HG02981 (cell line): ENCODE data around the gene LDHD.
"Not testable (repeated sequence)": the region's sequence is repeated elsewhere in the genome, so short reads cannot be mapped to it uniquely, and the experiment has no call there.

Source experiments
- ATAC-seq: cut with Tn5 transposase; IDR thresholded peaks from one replicate; pipeline ENCODE4 v1.9.1; 2021; ENCODE audit warnings: mild to moderate bottlenecking, moderate library complexity; ENCODE audit not compliant: unreplicated experiment

The LDHD gene

DNA sequence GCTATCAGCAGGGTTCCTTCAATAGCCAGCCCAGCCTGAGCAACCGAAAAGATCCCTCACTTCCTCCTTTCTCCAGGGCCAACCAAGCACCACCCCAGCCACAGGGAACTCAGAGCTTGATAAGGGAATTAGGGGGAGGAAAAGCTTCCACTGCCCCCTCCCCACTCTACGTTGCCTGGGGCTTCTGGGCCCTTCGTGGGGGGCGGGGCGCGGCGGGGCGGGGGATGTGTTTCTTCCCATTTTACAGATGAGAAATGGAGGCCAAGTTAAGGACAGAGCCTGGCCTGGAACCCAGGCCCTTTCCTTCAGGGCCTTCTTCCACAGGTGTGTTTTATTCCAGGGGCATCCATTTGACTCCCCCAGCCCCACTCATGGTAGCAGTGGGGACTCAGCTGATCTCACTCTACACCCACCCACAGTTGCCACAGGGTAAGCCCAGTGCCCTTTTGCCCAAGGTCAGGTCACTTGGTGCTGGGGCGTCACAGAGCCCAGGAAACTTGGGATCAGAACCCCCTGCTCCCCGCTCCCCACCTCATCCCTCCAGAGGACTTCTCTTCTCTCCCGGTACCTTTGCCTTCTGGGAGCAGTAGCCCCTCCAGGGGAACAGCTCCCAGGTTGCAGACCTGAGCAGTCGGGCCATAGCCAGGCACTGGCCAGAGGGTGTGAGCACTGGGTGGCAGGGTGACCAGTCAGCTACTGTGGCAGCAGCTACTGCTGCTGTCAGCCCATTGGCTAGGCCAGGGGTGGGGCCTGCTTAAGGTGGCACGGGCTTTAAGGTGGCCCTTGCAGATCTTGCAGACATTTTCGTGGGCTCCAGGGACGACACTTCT, at the start of gene LDHD:
Gene LDHD (minus strand): TSS at position 700 of the 830 bp plus-strand sequence. CDS start 60 bp downstream, at position 640.
- peak; percentile 60 for ATAC-seq

- ATAC-seq, result no peak
Observed at GRCh38 chr16:75160386-75160785, 43.8 kb upstream of the LDHD start.

- no peak for ATAC-seq
Observed at GRCh38 chr16:75152635-75153034, 36.1 kb upstream of the LDHD start.

- no peak for ATAC-seq
Observed at GRCh38 chr16:75151798-75152197, 35.2 kb upstream of the LDHD start.

DNA sequence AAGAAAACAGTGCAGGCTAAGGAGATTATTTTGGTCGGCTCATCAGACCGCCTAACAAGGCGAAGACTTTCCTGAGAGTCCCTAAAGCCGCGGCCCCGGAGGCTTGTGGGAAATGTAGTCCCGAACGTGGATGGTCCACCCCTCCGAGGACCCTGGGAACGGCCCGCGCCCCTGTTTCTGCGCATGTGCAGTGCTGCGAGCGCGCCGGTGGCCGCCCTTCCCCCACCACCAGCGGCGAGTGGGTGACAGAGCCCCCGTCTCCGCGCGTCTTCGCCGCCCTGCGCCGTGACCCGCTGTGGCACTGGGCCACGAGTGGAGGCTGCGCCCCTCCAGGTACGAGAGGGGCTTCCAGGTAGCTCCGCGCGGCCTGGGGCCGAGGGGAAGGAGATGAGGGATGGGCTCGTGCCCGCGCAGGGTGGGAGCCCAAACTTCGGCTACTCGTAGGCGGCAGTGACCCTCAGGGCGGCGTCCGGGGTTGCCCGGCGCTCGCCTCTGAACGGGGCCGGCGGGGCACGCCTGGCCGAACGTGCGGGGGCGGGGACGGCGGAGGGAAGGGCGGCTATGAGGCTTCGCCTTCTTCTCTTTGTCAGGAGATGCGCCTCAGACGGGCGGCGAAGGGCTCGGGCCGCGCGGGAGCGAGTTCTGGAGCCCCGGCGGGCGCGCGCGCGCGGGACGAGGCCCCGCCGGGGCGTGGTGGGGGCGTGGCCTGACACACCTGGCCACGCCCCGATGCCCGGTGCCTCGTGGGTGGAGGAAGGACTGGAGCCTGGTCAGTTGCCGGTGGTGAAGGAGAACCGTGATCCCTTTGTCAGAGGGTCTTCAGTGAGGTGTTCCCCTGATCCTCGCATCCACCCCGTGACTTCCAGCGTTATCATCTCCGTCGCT, 32.0 kb upstream of the LDHD start, which contains the start of gene ZFP1:
Gene ZFP1 (plus strand): TSS at position 214 of the 885 bp plus-strand sequence. CDS start 4,428 bp downstream, outside the sequence.
- peak; percentile 85 for ATAC-seq

GRCh38 chr16:75147968-75148310, 31.4 kb upstream of the LDHD start:
- ATAC-seq, result no peak

DNA sequence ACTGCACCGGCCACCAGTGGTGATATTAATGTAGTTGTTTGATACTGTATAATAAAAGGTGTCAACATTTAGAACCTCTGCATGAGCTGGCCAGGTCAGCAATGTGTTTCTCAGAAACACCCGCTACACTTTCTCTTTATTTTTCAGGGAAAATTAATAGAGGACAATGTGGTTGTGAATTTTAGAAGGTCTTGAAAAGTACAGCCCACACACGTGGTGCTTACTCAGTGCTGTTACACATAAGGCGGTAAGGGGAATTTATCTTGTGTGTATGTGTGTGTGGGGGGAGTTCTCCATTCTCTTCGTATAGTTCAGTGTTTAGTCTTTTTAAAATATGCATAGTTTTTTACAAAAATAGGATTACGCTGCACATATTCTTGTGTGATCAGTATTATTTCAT, 27.4 kb upstream of the LDHD start:
- no peak for ATAC-seq

DNA sequence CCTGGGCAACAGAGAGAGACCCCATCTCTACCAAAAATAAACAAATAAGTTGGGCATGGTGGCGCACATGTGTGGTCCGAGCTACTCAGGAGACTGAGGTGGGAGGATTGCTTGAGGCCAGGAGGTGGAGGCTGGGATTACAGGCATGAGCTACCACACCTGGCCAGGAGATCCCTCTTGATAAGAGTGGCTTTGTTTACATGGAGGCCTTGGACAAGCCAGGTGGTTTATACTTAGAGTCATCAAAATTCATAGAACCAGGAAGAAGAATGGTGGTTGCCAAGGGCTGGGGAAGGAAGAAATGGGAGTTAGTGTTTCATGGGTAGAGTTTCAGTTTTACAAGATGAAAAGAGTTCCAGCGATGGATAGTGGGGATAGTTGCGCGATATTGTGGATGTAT, 22.9 kb upstream of the LDHD start:
- no peak for ATAC-seq

DNA sequence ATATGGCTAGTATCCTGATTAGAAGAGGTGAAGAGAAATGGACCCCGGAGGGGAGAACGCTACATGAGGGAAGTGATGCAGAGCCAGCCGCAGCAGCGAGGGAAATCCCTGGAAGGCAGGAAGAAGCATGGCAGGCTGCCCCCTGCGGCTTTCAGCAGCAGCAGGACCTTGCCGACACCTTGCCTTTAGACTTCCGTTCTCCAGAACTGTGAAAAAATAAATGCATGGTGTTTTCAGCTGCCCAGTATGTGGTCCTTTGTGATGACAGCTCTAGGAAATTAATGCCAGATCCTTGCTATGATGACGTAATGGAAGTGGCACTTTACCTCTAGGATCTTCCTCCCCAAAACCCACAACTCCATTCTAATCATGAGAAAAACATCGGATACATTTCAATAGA, 22.1 kb upstream of the LDHD start:
- no peak for ATAC-seq

- no peak for ATAC-seq
Observed at GRCh38 chr16:75138233-75138632, 21.7 kb upstream of the LDHD start.

GRCh38 chr16:75131081-75131480, 14.5 kb upstream of the LDHD start:
- no peak for ATAC-seq

GRCh38 chr16:75130150-75130771, 13.7 kb upstream of the LDHD start:
- no peak for ATAC-seq

DNA sequence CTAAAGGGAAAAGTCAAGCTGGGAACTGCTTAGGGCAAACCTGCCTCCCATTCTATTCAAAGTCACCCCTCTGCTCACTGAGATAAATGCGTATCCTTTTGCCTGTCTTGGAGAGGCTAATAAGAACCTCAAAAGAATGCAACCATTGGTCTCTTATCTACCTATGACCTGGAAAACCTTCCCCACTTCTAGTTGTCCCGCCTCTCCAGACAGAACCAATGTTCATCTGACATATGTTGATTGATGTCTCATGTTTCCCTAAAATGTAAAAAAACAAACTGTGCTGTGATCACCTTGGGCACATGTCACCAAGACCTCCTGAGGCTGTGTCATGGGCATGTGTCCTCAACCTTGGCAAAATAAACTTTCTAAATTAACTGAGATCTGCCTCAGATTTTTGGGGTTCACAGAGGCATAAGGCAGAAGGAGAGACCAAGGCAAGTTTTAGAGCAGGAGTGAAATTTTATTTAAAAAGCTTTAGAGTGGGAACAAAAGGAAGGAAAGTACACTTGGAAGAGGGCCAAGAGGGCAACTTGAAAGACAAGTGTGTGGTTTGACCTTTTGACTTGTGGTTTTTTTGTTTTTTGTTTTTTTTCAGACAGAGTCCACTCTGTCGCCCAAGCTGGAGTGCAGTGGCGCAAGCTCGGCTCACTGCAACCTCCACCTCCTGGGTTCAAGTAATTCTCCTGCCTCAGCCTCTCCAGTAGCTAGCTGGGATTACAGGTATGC, 13.0 kb upstream of the LDHD start:
- ATAC-seq, result not testable (repeated sequence)

DNA sequence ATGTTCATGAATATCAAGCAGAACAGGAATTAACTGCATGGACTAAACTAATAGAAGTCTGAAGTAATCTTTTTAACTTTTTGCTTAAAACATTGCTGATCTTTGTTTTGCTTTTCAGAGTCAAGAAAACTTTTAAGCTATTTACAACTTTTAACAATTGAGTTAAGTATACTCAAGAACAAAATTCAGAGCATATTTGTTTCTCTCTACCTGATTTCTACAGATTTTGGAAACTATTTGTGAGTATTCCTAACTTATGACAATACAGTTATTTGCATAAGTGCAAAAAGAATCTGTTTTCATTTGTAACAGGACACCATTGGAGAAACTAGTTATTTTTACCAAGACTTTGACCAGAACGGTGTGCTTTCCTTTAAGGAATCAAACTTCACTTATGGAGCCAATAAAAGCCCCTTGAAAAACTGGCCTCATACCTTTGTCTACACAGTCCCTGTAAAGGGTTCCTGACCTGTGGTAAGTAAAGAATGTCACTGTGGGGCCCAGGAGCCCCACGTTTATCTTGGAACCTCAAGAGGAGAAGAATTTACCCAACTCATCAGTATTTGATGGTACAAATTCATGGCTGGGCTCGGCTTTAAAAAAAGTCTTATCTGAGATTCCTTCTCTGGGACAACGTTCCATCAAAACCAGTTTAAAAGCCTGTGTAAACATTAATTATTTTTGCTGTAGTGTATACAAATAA, 11.3 kb upstream of the LDHD start:
- ATAC-seq, result no peak

DNA sequence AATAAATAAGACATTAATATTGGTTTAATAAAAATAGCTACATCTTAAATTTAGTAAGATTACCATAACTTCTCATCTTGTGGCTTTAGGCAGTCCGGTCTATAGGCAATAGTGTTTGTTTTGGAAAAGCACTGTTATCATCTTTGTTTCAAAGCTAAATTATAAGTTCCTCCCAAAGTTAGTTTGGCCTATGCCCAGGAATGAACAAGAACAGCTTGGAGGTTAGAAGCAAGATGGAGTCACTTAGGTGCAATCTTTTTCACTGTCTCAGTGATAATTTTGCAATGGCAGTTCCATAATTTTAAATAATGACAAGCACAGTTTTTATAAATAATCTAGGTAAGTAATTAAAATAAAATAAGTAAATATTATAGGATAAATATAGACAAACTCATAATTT, 6.0 kb upstream of the LDHD start:
- ATAC-seq, result no peak

GRCh38 chr16:75121949-75122568, 5.5 kb upstream of the LDHD start:
- no peak for ATAC-seq

- ATAC-seq, result no peak
Observed at GRCh38 chr16:75120253-75120652, 3.7 kb upstream of the LDHD start.

GRCh38 chr16:75118943-75119539, 2.5 kb upstream of the LDHD start:
- ATAC-seq, result no peak

DNA sequence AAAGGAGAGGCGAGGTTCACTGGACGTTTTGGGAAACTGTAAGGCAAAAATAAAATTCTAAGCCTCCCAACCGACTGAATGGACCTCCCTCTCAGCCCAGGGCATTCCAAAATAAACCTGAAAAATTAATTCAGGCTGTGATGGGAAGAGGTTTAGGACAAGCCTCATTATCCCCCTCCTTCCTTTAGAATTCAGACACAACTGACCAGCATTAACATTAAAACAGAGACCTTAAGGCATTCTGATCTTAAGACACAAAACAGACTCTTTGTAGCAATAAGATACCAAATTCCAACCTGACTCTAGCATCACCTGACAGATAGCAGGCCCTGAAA, 298 bp upstream of the LDHD start:
- ATAC-seq, result no peak
